HEK293 (cell line): ENCODE results near the gene HMGXB4.

Experiments used
- CTCF ChIA-PET: fragments of 350-600 bp; formaldehyde crosslinking; extraction: SDS; loops from one replicate; lab custom pipeline; 2021; ENCODE audit warnings: antibody characterized with exemption; lab: Yijun Ruan, JAX
- POLR2A ChIA-PET: fragments of 300-600 bp; formaldehyde crosslinking; extraction: SDS; loops from one replicate; lab custom pipeline; 2020; ENCODE audit warnings: antibody characterized with exemption, inconsistent platforms; lab: Yijun Ruan, JAX
- H3K27ac ChIP-seq: fragments of 200-500 bp; sonication (Bioruptor generic); 2 replicates; pipeline ENCODE4 v1.5.1; 2014; ENCODE audit warnings: low read depth, low read length, control low read depth, inconsistent platforms; ENCODE audit errors: extremely low read depth
- H3K36me3 ChIP-seq, 2 experiments: fragments of 200-500 bp in 1 of 2; sonication (Bioruptor generic) in 1 of 2; 1 replicate in 1 of 2; 2 replicates in 1 of 2; pipeline ENCODE4 v1.5.1; 2014 to 2017; ENCODE audit warnings: inconsistent platforms in 2 of 2, low read length in 2 of 2; ENCODE audit not compliant: control insufficient read depth in 2 of 2, insufficient read depth in 1 of 2
- H3K4me1 ChIP-seq: fragments of 200-500 bp; sonication (Bioruptor generic); 2 replicates; pipeline ENCODE4 v1.5.1; 2014; ENCODE audit warnings: mild to moderate bottlenecking, low read length, inconsistent platforms; ENCODE audit not compliant: control insufficient read depth, insufficient read depth
- H3K4me3 ChIP-seq: 2 replicates; pipeline ENCODE4 v1.5.1; 2011; ENCODE audit warnings: low read depth, mild to moderate bottlenecking, control low read depth, low read length, moderate library complexity
- H3K9me3 ChIP-seq: fragments of 200-500 bp; sonication (Bioruptor generic); 2 replicates; pipeline ENCODE4 v1.5.1; 2014; ENCODE audit warnings: low read depth, low read length, inconsistent platforms; ENCODE audit not compliant: control insufficient read depth, insufficient read depth
- BCL11A ChIP-seq: fragments of 450-650 bp; formaldehyde crosslinking; IDR thresholded peaks from 2 replicates; pipeline ENCODE4 v1.5.1; 2016; ENCODE audit warnings: low read depth, missing biosample characterization, missing genetic modification characterization
- KLF9 ChIP-seq: fragments of 450-650 bp; formaldehyde crosslinking; IDR thresholded peaks from 2 replicates; pipeline ENCODE4 v1.5.1; 2016; ENCODE audit warnings: missing biosample characterization, missing genetic modification characterization, low read depth
- OSR2 ChIP-seq: fragments of 450-650 bp; formaldehyde crosslinking; IDR thresholded peaks from 2 replicates; pipeline ENCODE4 v1.5.1; 2016; ENCODE audit warnings: missing biosample characterization, missing genetic modification characterization
- SP7 ChIP-seq: fragments of 450-650 bp; formaldehyde crosslinking; IDR thresholded peaks from 2 replicates; pipeline ENCODE4 v1.5.1; 2016; ENCODE audit warnings: missing biosample characterization, missing genetic modification characterization
- ZBTB48 ChIP-seq: fragments of 450-650 bp; formaldehyde crosslinking; IDR thresholded peaks from 2 replicates; pipeline ENCODE4 v1.5.1; 2016; ENCODE audit warnings: missing biosample characterization, missing genetic modification characterization
- ZEB2 ChIP-seq: fragments of 450-650 bp; formaldehyde crosslinking; IDR thresholded peaks from 2 replicates; pipeline ENCODE4 v1.5.1; 2016; ENCODE audit warnings: missing biosample characterization, missing genetic modification characterization
- ZFP37 ChIP-seq: fragments of 450-650 bp; formaldehyde crosslinking; IDR thresholded peaks from 2 replicates; pipeline ENCODE4 v1.5.1; 2016; ENCODE audit warnings: missing biosample characterization, missing genetic modification characterization
- ZNF202 ChIP-seq: fragments of 450-650 bp; formaldehyde crosslinking; IDR thresholded peaks from 2 replicates; pipeline ENCODE4 v1.5.1; 2016; ENCODE audit warnings: missing biosample characterization, missing genetic modification characterization, borderline replicate concordance
- ZNF335 ChIP-seq: fragments of 450-650 bp; formaldehyde crosslinking; conservative IDR thresholded peaks from 2 replicates; pipeline ENCODE4 v1.5.1; 2016; ENCODE audit warnings: missing biosample characterization, missing genetic modification characterization
- ZNF426 ChIP-seq: fragments of 450-650 bp; formaldehyde crosslinking; IDR thresholded peaks from 2 replicates; pipeline ENCODE4 v1.5.1; 2017; ENCODE audit warnings: missing biosample characterization, missing genetic modification characterization, mild to moderate bottlenecking, inconsistent platforms, moderate library complexity
- ZNF561 ChIP-seq: fragments of 450-650 bp; IDR thresholded peaks from 2 replicates; pipeline ENCODE4 v1.5.1; 2018; ENCODE audit warnings: missing biosample characterization, missing genetic modification characterization, borderline replicate concordance
- ZNF610 ChIP-seq: fragments of 450-650 bp; formaldehyde crosslinking; IDR thresholded peaks from 2 replicates; pipeline ENCODE4 v1.5.1; 2016; ENCODE audit warnings: missing biosample characterization, missing genetic modification characterization, borderline replicate concordance
- ZNF654 ChIP-seq: fragments of 450-650 bp; formaldehyde crosslinking; IDR thresholded peaks from 2 replicates; pipeline ENCODE4 v1.5.1; 2016; ENCODE audit warnings: low read depth, missing biosample characterization, missing genetic modification characterization
- ZNF658 ChIP-seq: fragments of 450-650 bp; formaldehyde crosslinking; IDR thresholded peaks from 2 replicates; pipeline ENCODE4; 2016; ENCODE audit warnings: missing biosample characterization, missing genetic modification characterization
- ZNF785 ChIP-seq: fragments of 450-650 bp; formaldehyde crosslinking; IDR thresholded peaks from 2 replicates; pipeline ENCODE4 v1.5.1; 2016; ENCODE audit warnings: missing biosample characterization, missing genetic modification characterization
- ZNF843 ChIP-seq: fragments of 450-650 bp; formaldehyde crosslinking; IDR thresholded peaks from 2 replicates; pipeline ENCODE4 v1.5.1; 2016; ENCODE audit warnings: missing biosample characterization, missing genetic modification characterization
- ZSCAN30 ChIP-seq: fragments of 450-650 bp; IDR thresholded peaks from 2 replicates; pipeline ENCODE4 v1.5.1; 2018; ENCODE audit warnings: missing biosample characterization, mild to moderate bottlenecking, missing genetic modification characterization, moderate library complexity
- TF ChIP-seq, protein P1 (sequence below): fragments of 450-650 bp; formaldehyde crosslinking; IDR thresholded peaks from 2 replicates; pipeline ENCODE4 v1.5.1; 2017; ENCODE audit warnings: missing biosample characterization, missing genetic modification characterization
- TF ChIP-seq, protein P2 (sequence below): fragments of 450-650 bp; formaldehyde crosslinking; IDR thresholded peaks from 2 replicates; pipeline ENCODE4 v1.5.1; 2016; ENCODE audit warnings: missing biosample characterization, missing genetic modification characterization
- TF ChIP-seq, protein P3 (sequence below): fragments of 450-650 bp; formaldehyde crosslinking; IDR thresholded peaks from 2 replicates; pipeline ENCODE4 v1.5.1; 2016; ENCODE audit warnings: missing biosample characterization, missing genetic modification characterization
- TF ChIP-seq, protein P4 (sequence below): fragments of 450-650 bp; formaldehyde crosslinking; IDR thresholded peaks from 2 replicates; pipeline ENCODE4 v1.5.1; 2016; ENCODE audit warnings: missing biosample characterization, missing genetic modification characterization, low read depth
- TF ChIP-seq, protein P5 (sequence below): fragments of 450-650 bp; formaldehyde crosslinking; IDR thresholded peaks from 2 replicates; pipeline ENCODE4 v1.5.1; 2016; ENCODE audit warnings: missing biosample characterization, missing genetic modification characterization

Gene HMGXB4

DNA sequence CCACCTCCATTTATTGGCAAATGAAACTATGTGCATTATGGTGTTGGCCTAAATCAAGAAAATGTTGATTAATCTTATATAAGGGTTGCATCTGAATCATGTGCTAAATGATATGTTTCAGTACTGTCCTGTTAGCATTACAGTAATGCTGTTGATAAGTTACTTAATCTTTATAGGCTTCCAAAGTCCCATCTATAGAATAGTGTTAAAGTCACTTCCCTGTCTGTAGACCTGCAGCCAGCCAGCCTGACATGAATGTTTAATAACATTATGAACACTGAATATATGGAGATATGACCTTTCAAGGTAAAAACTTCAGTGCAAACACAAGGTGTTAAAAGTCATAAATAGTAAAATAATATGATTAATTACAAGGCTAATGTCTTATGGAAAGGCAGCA, 38.8 kb downstream of the HMGXB4 start (continued):
- TF ChIP-seq, protein P1, sequence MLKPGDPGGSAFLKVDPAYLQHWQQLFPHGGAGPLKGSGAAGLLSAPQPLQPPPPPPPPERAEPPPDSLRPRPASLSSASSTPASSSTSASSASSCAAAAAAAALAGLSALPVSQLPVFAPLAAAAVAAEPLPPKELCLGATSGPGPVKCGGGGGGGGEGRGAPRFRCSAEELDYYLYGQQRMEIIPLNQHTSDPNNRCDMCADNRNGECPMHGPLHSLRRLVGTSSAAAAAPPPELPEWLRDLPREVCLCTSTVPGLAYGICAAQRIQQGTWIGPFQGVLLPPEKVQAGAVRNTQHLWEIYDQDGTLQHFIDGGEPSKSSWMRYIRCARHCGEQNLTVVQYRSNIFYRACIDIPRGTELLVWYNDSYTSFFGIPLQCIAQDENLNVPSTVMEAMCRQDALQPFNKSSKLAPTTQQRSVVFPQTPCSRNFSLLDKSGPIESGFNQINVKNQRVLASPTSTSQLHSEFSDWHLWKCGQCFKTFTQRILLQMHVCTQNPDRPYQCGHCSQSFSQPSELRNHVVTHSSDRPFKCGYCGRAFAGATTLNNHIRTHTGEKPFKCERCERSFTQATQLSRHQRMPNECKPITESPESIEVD (tag by site-specific recombination), result no peak
- TF ChIP-seq ZNF610 (tag by site-specific recombination) (no peak), ZSCAN30 (tag by site-specific recombination) (no peak), ZFP37 (tag by site-specific recombination) (no peak)

DNA sequence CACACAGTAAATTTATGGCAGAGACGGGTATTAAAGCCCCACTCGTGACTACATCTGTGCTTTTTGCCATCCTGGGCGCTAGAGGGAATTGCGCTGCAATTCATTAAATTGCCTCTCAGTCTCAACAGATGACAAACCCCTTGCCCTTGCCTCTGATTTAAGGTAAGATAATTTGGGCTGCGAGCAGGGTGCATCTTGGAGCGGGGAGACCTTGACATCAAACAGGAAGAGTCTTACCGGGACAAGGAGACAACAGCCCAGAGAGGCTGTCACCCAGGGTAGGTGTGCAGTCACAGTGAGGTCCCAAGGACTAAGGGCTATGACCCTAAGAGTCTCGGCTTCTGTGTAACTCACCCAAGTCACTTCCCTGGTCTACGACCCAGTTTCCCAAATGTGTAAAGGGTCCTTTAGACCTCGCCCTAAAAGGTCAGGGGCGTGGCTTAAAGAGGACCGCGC, 42.0 kb downstream of the HMGXB4 start:
- ChIA-PET CTCF (interaction anchor here (0.8 kb wide), 1 partner anchor 10 kb away, joined by 3 read pairs; no protein-coding TSS in a partner anchor), POLR2A (interaction anchor here (0.6 to 1.4 kb wide), 17 partner anchors 8 to 767 kb away, joined by 3 to 8 read pairs (median 4); partner anchors contain the start of genes HMGXB4 and RASD2)
- Histone ChIP-seq H3K4me3 (peak overlapping the region; percentile 74), H3K36me3 (peaks cover 21 to 28% of the 10 kb centered on the region in 2 experiments), H3K9me3 (no peaks in the 10 kb centered on the region), H3K27ac (peak overlapping the region; percentile 8; the same call in 1 of the 2 replicates), H3K4me1 (no peaks in the 10 kb centered on the region)
- TF ChIP-seq ZNF202 (tag by site-specific recombination) (no peak), BCL11A (tag by site-specific recombination) (no peak), ZNF335 (tag by site-specific recombination) (0 out of 2 replicates have a peak, but pooled peaks have one; percentile 14), ZBTB48 (tag by site-specific recombination) (peak; percentile 71)
- TF ChIP-seq, protein P2, sequence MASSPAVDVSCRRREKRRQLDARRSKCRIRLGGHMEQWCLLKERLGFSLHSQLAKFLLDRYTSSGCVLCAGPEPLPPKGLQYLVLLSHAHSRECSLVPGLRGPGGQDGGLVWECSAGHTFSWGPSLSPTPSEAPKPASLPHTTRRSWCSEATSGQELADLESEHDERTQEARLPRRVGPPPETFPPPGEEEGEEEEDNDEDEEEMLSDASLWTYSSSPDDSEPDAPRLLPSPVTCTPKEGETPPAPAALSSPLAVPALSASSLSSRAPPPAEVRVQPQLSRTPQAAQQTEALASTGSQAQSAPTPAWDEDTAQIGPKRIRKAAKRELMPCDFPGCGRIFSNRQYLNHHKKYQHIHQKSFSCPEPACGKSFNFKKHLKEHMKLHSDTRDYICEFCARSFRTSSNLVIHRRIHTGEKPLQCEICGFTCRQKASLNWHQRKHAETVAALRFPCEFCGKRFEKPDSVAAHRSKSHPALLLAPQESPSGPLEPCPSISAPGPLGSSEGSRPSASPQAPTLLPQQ (tag by site-specific recombination), result peak; percentile 33; the same call in 1 of the 2 replicates

DNA sequence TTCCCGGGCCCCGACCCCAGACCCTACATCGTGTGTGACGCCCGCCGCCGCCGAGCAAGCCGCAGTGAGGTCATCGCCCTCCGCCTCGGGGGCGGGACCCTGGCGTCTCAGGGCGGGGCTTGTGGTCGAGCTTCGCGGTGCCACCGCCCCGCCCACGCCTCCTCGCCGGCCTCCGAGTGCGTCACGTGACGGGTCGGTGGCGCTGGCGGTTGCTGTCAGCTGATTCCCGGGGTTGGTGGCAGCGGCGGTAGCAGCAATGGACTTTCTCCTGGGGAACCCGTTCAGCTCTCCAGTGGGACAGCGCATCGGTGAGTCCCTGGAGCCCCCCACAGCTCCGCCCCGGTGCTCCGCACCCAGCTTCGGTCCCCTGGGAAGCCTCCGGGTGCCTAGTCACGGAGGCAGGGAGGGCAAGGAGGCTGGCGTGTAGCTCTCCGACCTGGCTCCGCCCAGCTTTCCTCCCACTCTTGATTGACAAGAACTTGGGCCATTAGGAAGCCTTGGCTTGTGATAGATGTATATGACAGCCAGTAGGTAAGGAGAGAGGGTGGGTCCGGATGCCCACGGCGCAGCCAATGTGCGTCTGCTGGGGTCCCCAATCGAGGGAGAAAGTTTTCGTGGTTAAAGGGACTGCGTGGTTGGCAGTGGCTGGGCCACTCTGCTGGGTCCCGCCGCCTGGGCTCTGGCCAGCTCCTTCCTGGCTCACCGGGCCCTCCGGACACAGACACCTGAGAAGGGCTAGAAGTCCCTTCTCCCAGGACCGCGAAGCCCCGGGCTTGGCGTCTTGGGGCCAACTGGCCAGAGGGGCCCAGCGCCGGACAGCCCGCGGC, 42.6 kb downstream of the HMGXB4 start, which contains the start of gene TOM1:
Gene TOM1, plus strand, starts transcription at position 222 of the 827 bp plus-strand sequence. Its CDS starts 35 bp downstream, at position 257.
- ChIA-PET CTCF (interaction anchor here (0.8 kb wide), 1 partner anchor 10 kb away, joined by 3 read pairs; no protein-coding TSS in a partner anchor), POLR2A (interaction anchor here (0.6 to 1.4 kb wide), 17 partner anchors 9 to 766 kb away, joined by 3 to 8 read pairs (median 4); partner anchors contain the start of genes HMGXB4 and RASD2)
- H3K4me1 ChIP-seq, result no peaks in the 10 kb centered on the region
- H3K36me3 ChIP-seq, result peaks cover 17 to 23% of the 10 kb centered on the region in 2 experiments
- H3K27ac ChIP-seq, result peak within 1 kb of the TSS; percentile 34; the same call in 1 of the 2 replicates
- peak within 1 kb of the TSS; percentile 74 for H3K4me3 ChIP-seq
- H3K9me3 ChIP-seq, result no peaks in the 10 kb centered on the region
- TF ChIP-seq, protein P3, sequence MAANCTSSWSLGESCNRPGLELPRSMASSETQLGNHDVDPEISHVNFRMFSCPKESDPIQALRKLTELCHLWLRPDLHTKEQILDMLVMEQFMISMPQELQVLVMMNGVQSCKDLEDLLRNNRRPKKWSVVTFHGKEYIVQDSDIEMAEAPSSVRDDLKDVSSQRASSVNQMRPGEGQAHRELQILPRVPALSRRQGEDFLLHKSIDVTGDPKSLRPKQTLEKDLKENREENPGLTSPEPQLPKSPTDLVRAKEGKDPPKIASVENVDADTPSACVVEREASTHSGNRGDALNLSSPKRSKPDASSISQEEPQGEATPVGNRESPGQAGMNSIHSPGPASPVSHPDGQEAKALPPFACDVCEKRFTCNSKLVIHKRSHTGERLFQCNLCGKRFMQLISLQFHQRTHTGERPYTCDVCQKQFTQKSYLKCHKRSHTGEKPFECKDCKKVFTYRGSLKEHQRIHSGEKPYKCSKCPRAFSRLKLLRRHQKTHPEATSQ (tag by site-specific recombination), result 0 out of 2 replicates have a peak, but pooled peaks have one; percentile 54
- peak; percentile 78; the same call in 1 of the 2 replicates for TF ChIP-seq ZNF561 (tag by site-specific recombination)
- peak; percentile 96 for TF ChIP-seq ZEB2
- TF ChIP-seq, protein P4, sequence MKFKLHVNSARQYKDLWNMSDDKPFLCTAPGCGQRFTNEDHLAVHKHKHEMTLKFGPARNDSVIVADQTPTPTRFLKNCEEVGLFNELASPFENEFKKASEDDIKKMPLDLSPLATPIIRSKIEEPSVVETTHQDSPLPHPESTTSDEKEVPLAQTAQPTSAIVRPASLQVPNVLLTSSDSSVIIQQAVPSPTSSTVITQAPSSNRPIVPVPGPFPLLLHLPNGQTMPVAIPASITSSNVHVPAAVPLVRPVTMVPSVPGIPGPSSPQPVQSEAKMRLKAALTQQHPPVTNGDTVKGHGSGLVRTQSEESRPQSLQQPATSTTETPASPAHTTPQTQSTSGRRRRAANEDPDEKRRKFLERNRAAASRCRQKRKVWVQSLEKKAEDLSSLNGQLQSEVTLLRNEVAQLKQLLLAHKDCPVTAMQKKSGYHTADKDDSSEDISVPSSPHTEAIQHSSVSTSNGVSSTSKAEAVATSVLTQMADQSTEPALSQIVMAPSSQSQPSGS (tag by site-specific recombination), result peak; percentile 84
- 0 out of 2 replicates have a peak, but pooled peaks have one; percentile 13 for TF ChIP-seq ZSCAN30 (tag by site-specific recombination)
- TF ChIP-seq ZNF658 (tag by site-specific recombination), result no peak
- TF ChIP-seq KLF9 (tag by site-specific recombination), result peak; percentile 93
- 0 out of 2 replicates have a peak, but pooled peaks have one; percentile 72 for TF ChIP-seq SP7 (tag by site-specific recombination)
- TF ChIP-seq OSR2 (tag by site-specific recombination), result peak; percentile 85
- TF ChIP-seq ZNF785, result no peak; the same call in 1 of the 2 replicates
- TF ChIP-seq, protein P5, sequence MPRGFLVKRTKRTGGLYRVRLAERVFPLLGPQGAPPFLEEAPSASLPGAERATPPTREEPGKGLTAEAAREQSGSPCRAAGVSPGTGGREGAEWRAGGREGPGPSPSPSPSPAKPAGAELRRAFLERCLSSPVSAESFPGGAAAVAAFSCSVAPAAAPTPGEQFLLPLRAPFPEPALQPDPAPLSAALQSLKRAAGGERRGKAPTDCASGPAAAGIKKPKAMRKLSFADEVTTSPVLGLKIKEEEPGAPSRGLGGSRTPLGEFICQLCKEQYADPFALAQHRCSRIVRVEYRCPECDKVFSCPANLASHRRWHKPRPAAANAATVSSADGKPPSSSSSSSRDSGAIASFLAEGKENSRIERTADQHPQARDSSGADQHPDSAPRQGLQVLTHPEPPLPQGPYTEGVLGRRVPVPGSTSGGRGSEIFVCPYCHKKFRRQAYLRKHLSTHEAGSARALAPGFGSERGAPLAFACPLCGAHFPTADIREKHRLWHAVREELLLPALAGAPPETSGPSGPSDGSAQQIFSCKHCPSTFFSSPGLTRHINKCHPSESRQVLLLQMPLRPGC (tag by site-specific recombination), result peak; percentile 79
- peak; percentile 97 for TF ChIP-seq ZNF335 (tag by site-specific recombination)
- TF ChIP-seq ZNF426 (tag by site-specific recombination), result no peak
- TF ChIP-seq ZNF843, result 0 out of 2 replicates have a peak, but pooled peaks have one; percentile 43
- TF ChIP-seq ZNF654, result no peak
